Measurements from ENCODE around the gene MVP.

Gene MVP

DNA sequence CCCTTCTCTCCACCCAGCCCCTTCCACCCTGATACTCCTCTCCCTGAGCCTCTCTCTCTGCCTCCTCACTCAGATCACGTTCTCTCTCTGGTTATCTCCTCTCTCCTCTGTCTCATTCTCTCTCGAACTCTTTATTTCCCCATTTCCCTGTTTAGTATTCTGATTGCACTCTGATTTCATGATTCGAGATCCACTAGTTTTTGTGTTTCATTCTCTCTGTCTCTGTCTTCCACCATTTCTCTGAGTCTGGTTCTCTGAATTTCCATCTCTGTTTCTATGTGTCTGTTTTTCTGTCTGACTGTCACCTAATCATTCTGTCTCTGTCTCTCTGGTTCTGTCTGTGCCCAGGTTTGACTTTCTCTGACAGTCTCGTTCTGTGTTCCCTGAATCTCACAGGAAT is 77.1 kb downstream of the MVP start:
- DNase-seq (ENCODE audit: low spot score) = no peak

More for the DNA sequence above, 77.1 kb downstream of the MVP start:
- Mint-ChIP-seq H3K27ac (no peak overlapping the region), H3K36me3 (ENCODE audit: low read depth) (no peaks in the 10 kb centered on the region), H3K27me3 (ENCODE audit: low read depth) (peaks cover 32% of the 10 kb centered on the region), H3K4me3 (no peak overlapping the region), H3K9me3 (no peaks in the 10 kb centered on the region), H3K4me1 (ENCODE audit: low read depth) (peaks cover 9% of the 10 kb centered on the region)
